Tibial nerve (tissue), 4 donors: Measurements from ENCODE around the gene DOCK2.

Experiments used
- EP300 ChIP-seq, 2 donors: sonication (generic); formaldehyde crosslinking; IDR thresholded peaks; one replicate each; pipeline ENCODE4 v1.6.1; 2017; ENCODE audit warnings: antibody characterized with exemption in 2 of 2, mild to moderate bottlenecking in 1 of 2
- POLR2A ChIP-seq, 2 donors: fragments of 450-650 bp; IDR thresholded peaks; one replicate each; pipeline ENCODE4 v1.6.1; 2017; ENCODE audit warnings: antibody characterized with exemption in 2 of 2, mild to moderate bottlenecking in 2 of 2, moderate library complexity in 2 of 2
- TF ChIP-seq, protein P1 (sequence below), 5 experiments: fragments of 200-600 bp in 3 of 5; fragments of 450-650 bp in 2 of 5; sonication (generic) in 3 of 5; IDR thresholded peaks; one replicate each; pipeline ENCODE4 v1.5.1; 2016 to 2019; ENCODE audit warnings: antibody characterized with exemption in 5 of 5, mild to moderate bottlenecking in 3 of 5, moderate library complexity in 2 of 5

DNA sequence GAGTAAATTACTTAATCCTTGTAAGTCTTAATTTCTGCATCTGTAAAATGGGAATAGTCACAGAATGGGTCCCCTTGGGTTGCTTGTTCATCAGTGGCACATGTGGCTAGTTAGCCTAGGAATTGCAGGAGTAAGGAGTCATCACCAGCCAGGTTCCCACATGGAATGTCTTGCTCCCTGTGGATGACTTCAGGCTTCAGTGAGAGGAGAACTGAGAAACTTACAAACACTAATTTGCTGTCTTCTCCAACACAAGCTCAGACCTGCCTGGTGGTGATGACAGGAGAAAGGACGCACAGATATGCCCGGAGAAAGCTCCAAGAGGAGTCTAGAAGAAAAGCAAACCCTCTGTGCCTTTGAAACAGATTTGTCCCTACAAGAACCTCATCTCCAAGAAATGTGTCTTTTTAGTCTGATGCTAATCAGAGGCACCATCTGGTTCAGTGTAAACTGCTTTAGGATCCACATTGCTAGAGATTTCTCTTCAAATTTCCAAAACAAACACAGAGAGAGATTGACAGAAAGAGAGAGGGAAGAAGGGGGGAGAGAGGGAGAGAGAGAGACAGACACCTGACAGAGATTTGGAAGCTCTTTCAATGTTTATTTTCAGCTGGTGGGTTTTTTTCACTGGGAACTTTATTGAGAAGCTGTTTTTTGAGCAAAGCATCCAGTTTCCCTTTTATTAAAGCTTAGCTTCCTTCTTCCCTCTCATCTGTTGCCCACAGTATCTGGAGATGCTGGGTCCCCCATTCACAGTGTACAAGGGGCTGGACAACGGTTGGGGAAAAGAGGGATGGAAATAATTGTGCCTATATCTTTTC is 128.3 kb downstream of the DOCK2 start:
- TF ChIP-seq, protein P1, sequence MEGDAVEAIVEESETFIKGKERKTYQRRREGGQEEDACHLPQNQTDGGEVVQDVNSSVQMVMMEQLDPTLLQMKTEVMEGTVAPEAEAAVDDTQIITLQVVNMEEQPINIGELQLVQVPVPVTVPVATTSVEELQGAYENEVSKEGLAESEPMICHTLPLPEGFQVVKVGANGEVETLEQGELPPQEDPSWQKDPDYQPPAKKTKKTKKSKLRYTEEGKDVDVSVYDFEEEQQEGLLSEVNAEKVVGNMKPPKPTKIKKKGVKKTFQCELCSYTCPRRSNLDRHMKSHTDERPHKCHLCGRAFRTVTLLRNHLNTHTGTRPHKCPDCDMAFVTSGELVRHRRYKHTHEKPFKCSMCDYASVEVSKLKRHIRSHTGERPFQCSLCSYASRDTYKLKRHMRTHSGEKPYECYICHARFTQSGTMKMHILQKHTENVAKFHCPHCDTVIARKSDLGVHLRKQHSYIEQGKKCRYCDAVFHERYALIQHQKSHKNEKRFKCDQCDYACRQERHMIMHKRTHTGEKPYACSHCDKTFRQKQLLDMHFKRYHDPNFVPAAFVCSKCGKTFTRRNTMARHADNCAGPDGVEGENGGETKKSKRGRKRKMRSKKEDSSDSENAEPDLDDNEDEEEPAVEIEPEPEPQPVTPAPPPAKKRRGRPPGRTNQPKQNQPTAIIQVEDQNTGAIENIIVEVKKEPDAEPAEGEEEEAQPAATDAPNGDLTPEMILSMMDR (IDR thresholded peaks at IDR 0.05): no peak
- no peak for TF ChIP-seq POLR2A (IDR thresholded peaks at IDR 0.05)
- TF ChIP-seq EP300 (IDR thresholded peaks at IDR 0.05): no peak
